ENCODE results near the gene IGFBP4.

GRCh38 chr17:40427002-40427491 is 16.2 kb upstream of the IGFBP4 start:
- TF ChIP-seq, protein P1, sequence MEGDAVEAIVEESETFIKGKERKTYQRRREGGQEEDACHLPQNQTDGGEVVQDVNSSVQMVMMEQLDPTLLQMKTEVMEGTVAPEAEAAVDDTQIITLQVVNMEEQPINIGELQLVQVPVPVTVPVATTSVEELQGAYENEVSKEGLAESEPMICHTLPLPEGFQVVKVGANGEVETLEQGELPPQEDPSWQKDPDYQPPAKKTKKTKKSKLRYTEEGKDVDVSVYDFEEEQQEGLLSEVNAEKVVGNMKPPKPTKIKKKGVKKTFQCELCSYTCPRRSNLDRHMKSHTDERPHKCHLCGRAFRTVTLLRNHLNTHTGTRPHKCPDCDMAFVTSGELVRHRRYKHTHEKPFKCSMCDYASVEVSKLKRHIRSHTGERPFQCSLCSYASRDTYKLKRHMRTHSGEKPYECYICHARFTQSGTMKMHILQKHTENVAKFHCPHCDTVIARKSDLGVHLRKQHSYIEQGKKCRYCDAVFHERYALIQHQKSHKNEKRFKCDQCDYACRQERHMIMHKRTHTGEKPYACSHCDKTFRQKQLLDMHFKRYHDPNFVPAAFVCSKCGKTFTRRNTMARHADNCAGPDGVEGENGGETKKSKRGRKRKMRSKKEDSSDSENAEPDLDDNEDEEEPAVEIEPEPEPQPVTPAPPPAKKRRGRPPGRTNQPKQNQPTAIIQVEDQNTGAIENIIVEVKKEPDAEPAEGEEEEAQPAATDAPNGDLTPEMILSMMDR (IDR thresholded peaks at IDR 0.05) = no peak
- TF ChIP-seq POLR2AphosphoS5 (IDR thresholded peaks at IDR 0.05) (no peak), POLR2A (IDR thresholded peaks at IDR 0.05) (no peak), EP300 (IDR thresholded peaks at IDR 0.05) (no peak)
